ENCODE measurements around the gene OSBPL2.

DNA sequence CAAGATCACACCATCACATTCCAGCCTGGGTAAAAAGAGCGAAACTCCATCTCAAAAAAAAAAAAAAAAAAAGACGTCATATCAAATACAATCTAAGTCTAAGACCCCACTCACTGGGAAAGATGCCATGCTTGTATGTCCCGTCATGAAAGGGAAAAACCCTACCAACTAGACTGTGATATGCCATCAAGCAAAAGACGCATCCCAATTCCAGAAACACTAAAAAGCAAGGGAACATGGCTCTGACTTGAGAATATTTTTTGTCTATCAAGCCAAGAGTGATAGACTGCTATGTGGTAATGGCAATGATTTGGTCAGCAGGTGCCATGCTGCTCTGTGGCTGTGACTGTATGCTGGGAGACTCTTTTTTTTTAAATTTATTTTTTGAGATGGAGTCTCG lies 105.8 kb downstream of the OSBPL2 start:
- TF ChIP-seq, protein P1, sequence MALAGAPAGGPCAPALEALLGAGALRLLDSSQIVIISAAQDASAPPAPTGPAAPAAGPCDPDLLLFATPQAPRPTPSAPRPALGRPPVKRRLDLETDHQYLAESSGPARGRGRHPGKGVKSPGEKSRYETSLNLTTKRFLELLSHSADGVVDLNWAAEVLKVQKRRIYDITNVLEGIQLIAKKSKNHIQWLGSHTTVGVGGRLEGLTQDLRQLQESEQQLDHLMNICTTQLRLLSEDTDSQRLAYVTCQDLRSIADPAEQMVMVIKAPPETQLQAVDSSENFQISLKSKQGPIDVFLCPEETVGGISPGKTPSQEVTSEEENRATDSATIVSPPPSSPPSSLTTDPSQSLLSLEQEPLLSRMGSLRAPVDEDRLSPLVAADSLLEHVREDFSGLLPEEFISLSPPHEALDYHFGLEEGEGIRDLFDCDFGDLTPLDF (CRISPR knock-in tag; IDR thresholded peaks at IDR 0.05): no peak
- TF ChIP-seq, protein P2, sequence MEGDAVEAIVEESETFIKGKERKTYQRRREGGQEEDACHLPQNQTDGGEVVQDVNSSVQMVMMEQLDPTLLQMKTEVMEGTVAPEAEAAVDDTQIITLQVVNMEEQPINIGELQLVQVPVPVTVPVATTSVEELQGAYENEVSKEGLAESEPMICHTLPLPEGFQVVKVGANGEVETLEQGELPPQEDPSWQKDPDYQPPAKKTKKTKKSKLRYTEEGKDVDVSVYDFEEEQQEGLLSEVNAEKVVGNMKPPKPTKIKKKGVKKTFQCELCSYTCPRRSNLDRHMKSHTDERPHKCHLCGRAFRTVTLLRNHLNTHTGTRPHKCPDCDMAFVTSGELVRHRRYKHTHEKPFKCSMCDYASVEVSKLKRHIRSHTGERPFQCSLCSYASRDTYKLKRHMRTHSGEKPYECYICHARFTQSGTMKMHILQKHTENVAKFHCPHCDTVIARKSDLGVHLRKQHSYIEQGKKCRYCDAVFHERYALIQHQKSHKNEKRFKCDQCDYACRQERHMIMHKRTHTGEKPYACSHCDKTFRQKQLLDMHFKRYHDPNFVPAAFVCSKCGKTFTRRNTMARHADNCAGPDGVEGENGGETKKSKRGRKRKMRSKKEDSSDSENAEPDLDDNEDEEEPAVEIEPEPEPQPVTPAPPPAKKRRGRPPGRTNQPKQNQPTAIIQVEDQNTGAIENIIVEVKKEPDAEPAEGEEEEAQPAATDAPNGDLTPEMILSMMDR (IDR thresholded peaks at IDR 0.05): no peak
- TF ChIP-seq, protein P3, sequence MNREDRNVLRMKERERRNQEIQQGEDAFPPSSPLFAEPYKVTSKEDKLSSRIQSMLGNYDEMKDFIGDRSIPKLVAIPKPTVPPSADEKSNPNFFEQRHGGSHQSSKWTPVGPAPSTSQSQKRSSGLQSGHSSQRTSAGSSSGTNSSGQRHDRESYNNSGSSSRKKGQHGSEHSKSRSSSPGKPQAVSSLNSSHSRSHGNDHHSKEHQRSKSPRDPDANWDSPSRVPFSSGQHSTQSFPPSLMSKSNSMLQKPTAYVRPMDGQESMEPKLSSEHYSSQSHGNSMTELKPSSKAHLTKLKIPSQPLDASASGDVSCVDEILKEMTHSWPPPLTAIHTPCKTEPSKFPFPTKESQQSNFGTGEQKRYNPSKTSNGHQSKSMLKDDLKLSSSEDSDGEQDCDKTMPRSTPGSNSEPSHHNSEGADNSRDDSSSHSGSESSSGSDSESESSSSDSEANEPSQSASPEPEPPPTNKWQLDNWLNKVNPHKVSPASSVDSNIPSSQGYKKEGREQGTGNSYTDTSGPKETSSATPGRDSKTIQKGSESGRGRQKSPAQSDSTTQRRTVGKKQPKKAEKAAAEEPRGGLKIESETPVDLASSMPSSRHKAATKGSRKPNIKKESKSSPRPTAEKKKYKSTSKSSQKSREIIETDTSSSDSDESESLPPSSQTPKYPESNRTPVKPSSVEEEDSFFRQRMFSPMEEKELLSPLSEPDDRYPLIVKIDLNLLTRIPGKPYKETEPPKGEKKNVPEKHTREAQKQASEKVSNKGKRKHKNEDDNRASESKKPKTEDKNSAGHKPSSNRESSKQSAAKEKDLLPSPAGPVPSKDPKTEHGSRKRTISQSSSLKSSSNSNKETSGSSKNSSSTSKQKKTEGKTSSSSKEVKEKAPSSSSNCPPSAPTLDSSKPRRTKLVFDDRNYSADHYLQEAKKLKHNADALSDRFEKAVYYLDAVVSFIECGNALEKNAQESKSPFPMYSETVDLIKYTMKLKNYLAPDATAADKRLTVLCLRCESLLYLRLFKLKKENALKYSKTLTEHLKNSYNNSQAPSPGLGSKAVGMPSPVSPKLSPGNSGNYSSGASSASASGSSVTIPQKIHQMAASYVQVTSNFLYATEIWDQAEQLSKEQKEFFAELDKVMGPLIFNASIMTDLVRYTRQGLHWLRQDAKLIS (CRISPR knock-in tag; IDR thresholded peaks at IDR 0.05; ENCODE audit: borderline replicate concordance): no peak
- TF ChIP-seq, protein P4, sequence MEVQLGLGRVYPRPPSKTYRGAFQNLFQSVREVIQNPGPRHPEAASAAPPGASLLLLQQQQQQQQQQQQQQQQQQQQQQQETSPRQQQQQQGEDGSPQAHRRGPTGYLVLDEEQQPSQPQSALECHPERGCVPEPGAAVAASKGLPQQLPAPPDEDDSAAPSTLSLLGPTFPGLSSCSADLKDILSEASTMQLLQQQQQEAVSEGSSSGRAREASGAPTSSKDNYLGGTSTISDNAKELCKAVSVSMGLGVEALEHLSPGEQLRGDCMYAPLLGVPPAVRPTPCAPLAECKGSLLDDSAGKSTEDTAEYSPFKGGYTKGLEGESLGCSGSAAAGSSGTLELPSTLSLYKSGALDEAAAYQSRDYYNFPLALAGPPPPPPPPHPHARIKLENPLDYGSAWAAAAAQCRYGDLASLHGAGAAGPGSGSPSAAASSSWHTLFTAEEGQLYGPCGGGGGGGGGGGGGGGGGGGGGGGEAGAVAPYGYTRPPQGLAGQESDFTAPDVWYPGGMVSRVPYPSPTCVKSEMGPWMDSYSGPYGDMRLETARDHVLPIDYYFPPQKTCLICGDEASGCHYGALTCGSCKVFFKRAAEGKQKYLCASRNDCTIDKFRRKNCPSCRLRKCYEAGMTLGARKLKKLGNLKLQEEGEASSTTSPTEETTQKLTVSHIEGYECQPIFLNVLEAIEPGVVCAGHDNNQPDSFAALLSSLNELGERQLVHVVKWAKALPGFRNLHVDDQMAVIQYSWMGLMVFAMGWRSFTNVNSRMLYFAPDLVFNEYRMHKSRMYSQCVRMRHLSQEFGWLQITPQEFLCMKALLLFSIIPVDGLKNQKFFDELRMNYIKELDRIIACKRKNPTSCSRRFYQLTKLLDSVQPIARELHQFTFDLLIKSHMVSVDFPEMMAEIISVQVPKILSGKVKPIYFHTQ (CRISPR knock-in tag; IDR thresholded peaks at IDR 0.05): no peak
- TF ChIP-seq SOX15 (CRISPR knock-in tag; IDR thresholded peaks at IDR 0.05): no peak
- no peak for TF ChIP-seq SP1 (CRISPR knock-in tag; conservative IDR thresholded peaks at IDR 0.05)
- no peak for TF ChIP-seq ATF1 (CRISPR knock-in tag; IDR thresholded peaks at IDR 0.05)
- no peak for TF ChIP-seq GABPB1 (CRISPR knock-in tag; IDR thresholded peaks at IDR 0.05)
- TF ChIP-seq, protein P5, sequence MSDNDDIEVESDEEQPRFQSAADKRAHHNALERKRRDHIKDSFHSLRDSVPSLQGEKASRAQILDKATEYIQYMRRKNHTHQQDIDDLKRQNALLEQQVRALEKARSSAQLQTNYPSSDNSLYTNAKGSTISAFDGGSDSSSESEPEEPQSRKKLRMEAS (CRISPR knock-in tag; IDR thresholded peaks at IDR 0.05): no peak
- no peak for TF ChIP-seq ELF4 (CRISPR knock-in tag; IDR thresholded peaks at IDR 0.05; ENCODE audit: low read depth)
- TF ChIP-seq, protein P6, sequence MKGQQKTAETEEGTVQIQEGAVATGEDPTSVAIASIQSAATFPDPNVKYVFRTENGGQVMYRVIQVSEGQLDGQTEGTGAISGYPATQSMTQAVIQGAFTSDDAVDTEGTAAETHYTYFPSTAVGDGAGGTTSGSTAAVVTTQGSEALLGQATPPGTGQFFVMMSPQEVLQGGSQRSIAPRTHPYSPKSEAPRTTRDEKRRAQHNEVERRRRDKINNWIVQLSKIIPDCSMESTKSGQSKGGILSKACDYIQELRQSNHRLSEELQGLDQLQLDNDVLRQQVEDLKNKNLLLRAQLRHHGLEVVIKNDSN (CRISPR knock-in tag; IDR thresholded peaks at IDR 0.05): no peak
- TF ChIP-seq, protein P7, sequence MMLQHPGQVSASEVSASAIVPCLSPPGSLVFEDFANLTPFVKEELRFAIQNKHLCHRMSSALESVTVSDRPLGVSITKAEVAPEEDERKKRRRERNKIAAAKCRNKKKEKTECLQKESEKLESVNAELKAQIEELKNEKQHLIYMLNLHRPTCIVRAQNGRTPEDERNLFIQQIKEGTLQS (CRISPR knock-in tag; conservative IDR thresholded peaks at IDR 0.05): no peak
- TF ChIP-seq, protein P8, sequence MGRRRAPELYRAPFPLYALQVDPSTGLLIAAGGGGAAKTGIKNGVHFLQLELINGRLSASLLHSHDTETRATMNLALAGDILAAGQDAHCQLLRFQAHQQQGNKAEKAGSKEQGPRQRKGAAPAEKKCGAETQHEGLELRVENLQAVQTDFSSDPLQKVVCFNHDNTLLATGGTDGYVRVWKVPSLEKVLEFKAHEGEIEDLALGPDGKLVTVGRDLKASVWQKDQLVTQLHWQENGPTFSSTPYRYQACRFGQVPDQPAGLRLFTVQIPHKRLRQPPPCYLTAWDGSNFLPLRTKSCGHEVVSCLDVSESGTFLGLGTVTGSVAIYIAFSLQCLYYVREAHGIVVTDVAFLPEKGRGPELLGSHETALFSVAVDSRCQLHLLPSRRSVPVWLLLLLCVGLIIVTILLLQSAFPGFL (CRISPR knock-in tag; IDR thresholded peaks at IDR 0.05; ENCODE audit: borderline replicate concordance): no peak

All from WTC11 (cell line).